ENCODE results near the gene IL1RAPL1.
"Not testable (repeated sequence)": the region's sequence is repeated elsewhere in the genome, so short reads cannot be mapped to it uniquely, and the experiment has no call there.

The IL1RAPL1 gene

GRCh38 chrX:29295987-29296680 lies 708.9 kb downstream of the IL1RAPL1 start:
- DNase-seq = no peak

- no peak for DNase-seq
Measured at GRCh38 chrX:29297171-29297800, 710.0 kb downstream of the IL1RAPL1 start.

- no peak for DNase-seq
Measured at GRCh38 chrX:29299684-29300083, 712.4 kb downstream of the IL1RAPL1 start.

GRCh38 chrX:29308726-29309125 lies 721.5 kb downstream of the IL1RAPL1 start:
- no peak for DNase-seq

- no peak for DNase-seq
Measured at GRCh38 chrX:29315931-29316330, 728.7 kb downstream of the IL1RAPL1 start.

GRCh38 chrX:29318012-29318411 lies 730.8 kb downstream of the IL1RAPL1 start:
- DNase-seq = no peak

- DNase-seq = not testable (repeated sequence)
Measured at GRCh38 chrX:29332429-29332828, 745.2 kb downstream of the IL1RAPL1 start.

- DNase-seq = not testable (repeated sequence)
Measured at GRCh38 chrX:29333091-29333490, 745.8 kb downstream of the IL1RAPL1 start.

GRCh38 chrX:29348288-29348687 lies 761.0 kb downstream of the IL1RAPL1 start:
- no peak for DNase-seq

GRCh38 chrX:29359276-29359675 lies 772.0 kb downstream of the IL1RAPL1 start:
- DNase-seq = no peak

- DNase-seq = not testable (repeated sequence)
Measured at GRCh38 chrX:29374765-29375164, 787.5 kb downstream of the IL1RAPL1 start.

GRCh38 chrX:29376584-29376983 lies 789.3 kb downstream of the IL1RAPL1 start:
- no peak for DNase-seq

- DNase-seq = no peak
Measured at GRCh38 chrX:29382811-29383210, 795.6 kb downstream of the IL1RAPL1 start.

- DNase-seq = no peak
Measured at GRCh38 chrX:29388509-29388908, 801.3 kb downstream of the IL1RAPL1 start.

GRCh38 chrX:29397506-29397905 lies 810.3 kb downstream of the IL1RAPL1 start:
- no peak for DNase-seq

- DNase-seq = no peak
Measured at GRCh38 chrX:29407357-29407756, 820.1 kb downstream of the IL1RAPL1 start.

GRCh38 chrX:29419774-29420553 lies 832.7 kb downstream of the IL1RAPL1 start:
- DNase-seq = no peak

- no peak for DNase-seq
Measured at GRCh38 chrX:29422034-29422433, 834.8 kb downstream of the IL1RAPL1 start.

GRCh38 chrX:29431895-29432294 lies 844.6 kb downstream of the IL1RAPL1 start:
- no peak for DNase-seq

GRCh38 chrX:29432534-29432933 lies 845.3 kb downstream of the IL1RAPL1 start:
- DNase-seq = no peak

- no peak for DNase-seq
Measured at GRCh38 chrX:29434939-29435338, 847.7 kb downstream of the IL1RAPL1 start.

GRCh38 chrX:29435396-29435795 lies 848.1 kb downstream of the IL1RAPL1 start:
- no peak for DNase-seq

GRCh38 chrX:29447867-29448266 lies 860.6 kb downstream of the IL1RAPL1 start:
- DNase-seq = no peak

GRCh38 chrX:29453333-29453732 lies 866.1 kb downstream of the IL1RAPL1 start:
- DNase-seq = no peak
